OCI-LY3 (cell line): ENCODE measurements around the gene PNMA6F.

Experiments
- H2AFZ ChIP-seq: fragments of 200-600, 300-600 bp; shearing (Covaris generic); 2 replicates; pipeline ENCODE4 v1.6.0; 2014; ENCODE audit warnings: antibody characterized with exemption, low read depth, low read length
- H3K27ac ChIP-seq: fragments of 200-600, 300-600 bp; sonication (generic); 2 replicates; pipeline ENCODE4 v1.5.1; 2014; ENCODE audit warnings: mild to moderate bottlenecking, low read length, moderate library complexity, mixed read lengths
- H3K27me3 ChIP-seq: fragments of 200-600, 300-600 bp; sonication (generic); 2 replicates; pipeline ENCODE4 v1.6.1; 2014; ENCODE audit warnings: low read depth, low read length, mixed read lengths
- H3K36me3 ChIP-seq: fragments of 200-600, 300-600 bp; sonication (generic); replicated peaks from 2 replicates; pipeline ENCODE3; 2014; ENCODE audit warnings: low read depth, low read length, mixed read lengths
- H3K4me1 ChIP-seq: fragments of 300-600, 200-600 bp; sonication (generic); 2 replicates; pipeline ENCODE4 v1.6.1; 2014; ENCODE audit warnings: low read length, mixed read lengths
- H3K4me2 ChIP-seq: fragments of 200-600, 300-600 bp; sonication (generic); 2 replicates; pipeline ENCODE4 v1.6.1; 2014; ENCODE audit warnings: low read length, mixed read lengths
- H3K4me3 ChIP-seq: fragments of 300-600, 200-600 bp; sonication (generic); 2 replicates; pipeline ENCODE4 v1.5.1; 2014; ENCODE audit warnings: antibody characterized with exemption, mild to moderate bottlenecking, low read length, moderate library complexity
- H3K79me2 ChIP-seq: fragments of 300-600, 200-600 bp; shearing (Covaris generic); 2 replicates; pipeline ENCODE4 v1.6.1; 2014; ENCODE audit warnings: mild to moderate bottlenecking, low read length, mixed read lengths
- H3K9ac ChIP-seq: fragments of 300-600, 200-600 bp; shearing (Covaris generic); 2 replicates; pipeline ENCODE4 v1.6.0; 2014; ENCODE audit warnings: mild to moderate bottlenecking, low read length, moderate library complexity
- H3K9me3 ChIP-seq: fragments of 200-600, 300-600 bp; shearing (Covaris generic); 2 replicates; pipeline ENCODE4 v1.6.1; 2014; ENCODE audit warnings: low read length, mixed read lengths; ENCODE audit not compliant: insufficient read depth
- H4K20me1 ChIP-seq: fragments of 200-600, 300-600 bp; sonication (generic); 2 replicates; pipeline ENCODE4 v1.6.1; 2016; ENCODE audit warnings: low read length, mixed read lengths; ENCODE audit not compliant: insufficient read depth
- CTCF ChIP-seq: fragments of 200-600, 300-600 bp; sonication (generic); IDR thresholded peaks from 2 replicates; pipeline ENCODE4 v1.5.1; 2014; ENCODE audit warnings: antibody characterized with exemption, low read length, low read depth
- EZH2phosphoT487 ChIP-seq: fragments of 200-600 bp; shearing (Covaris generic); IDR thresholded peaks from 2 replicates; pipeline ENCODE4 v1.6.1; 2018; ENCODE audit warnings: antibody characterized with exemption, mixed run types, low read depth

Gene PNMA6F

GRCh38 chrX:153353416-153353815 lies 31.8 kb upstream of the PNMA6F start:
- Histone ChIP-seq H3K4me2 (no peak overlapping the region), H3K27me3 (no peaks in the 10 kb centered on the region), H3K9me3 (no peaks in the 10 kb centered on the region), H3K36me3 (peaks cover 20% of the 10 kb centered on the region), H4K20me1 (peaks cover 11% of the 10 kb centered on the region; the same call in 1 of the 2 replicates), H3K9ac (no peak overlapping the region), H3K79me2 (no peaks in the 10 kb centered on the region), H3K4me3 (no peak overlapping the region), H2AFZ (no peak overlapping the region), H3K4me1 (no peaks in the 10 kb centered on the region), H3K27ac (no peak overlapping the region)
- no peak for TF ChIP-seq CTCF

GRCh38 chrX:153352858-153353257 lies 31.3 kb upstream of the PNMA6F start:
- no peaks in the 10 kb centered on the region for H3K4me1 ChIP-seq

GRCh38 chrX:153351981-153352380 lies 30.4 kb upstream of the PNMA6F start:
- H3K4me1 ChIP-seq: no peaks in the 10 kb centered on the region

More at GRCh38 chrX:153352858-153353257, 31.3 kb upstream of the PNMA6F start:
- H3K4me2 ChIP-seq: no peak overlapping the region
- TF ChIP-seq CTCF (no peak), EZH2phosphoT487 (no peak)
- peaks cover 11% of the 10 kb centered on the region; the same call in 1 of the 2 replicates for H4K20me1 ChIP-seq
- H3K36me3 ChIP-seq: peaks cover 22% of the 10 kb centered on the region
- no peaks in the 10 kb centered on the region for H3K27me3 ChIP-seq
- H2AFZ ChIP-seq: no peak overlapping the region
- no peak overlapping the region for H3K27ac ChIP-seq
- no peak overlapping the region for H3K9ac ChIP-seq
- no peaks in the 10 kb centered on the region for H3K9me3 ChIP-seq
- no peak overlapping the region for H3K4me3 ChIP-seq
- H3K79me2 ChIP-seq: no peaks in the 10 kb centered on the region

GRCh38 chrX:153349952-153350351 lies 28.4 kb upstream of the PNMA6F start:
- Histone ChIP-seq H3K9me3 (no peaks in the 10 kb centered on the region), H3K27me3 (no peaks in the 10 kb centered on the region), H3K27ac (no peak overlapping the region)

More at GRCh38 chrX:153351981-153352380, 30.4 kb upstream of the PNMA6F start:
- Histone ChIP-seq H4K20me1 (peaks cover 11% of the 10 kb centered on the region; the same call in 1 of the 2 replicates), H3K4me3 (no peak overlapping the region), H3K27ac (no peak overlapping the region), H3K4me2 (no peak overlapping the region), H3K9ac (no peak overlapping the region), H3K9me3 (no peaks in the 10 kb centered on the region), H3K27me3 (no peaks in the 10 kb centered on the region), H3K36me3 (peaks cover 29% of the 10 kb centered on the region), H3K79me2 (no peaks in the 10 kb centered on the region), H2AFZ (no peak overlapping the region)
- TF ChIP-seq EZH2phosphoT487 (no peak), CTCF (no peak)

GRCh38 chrX:153348421-153348820 lies 26.9 kb upstream of the PNMA6F start:
- H3K9me3 ChIP-seq: no peaks in the 10 kb centered on the region

More at GRCh38 chrX:153349952-153350351, 28.4 kb upstream of the PNMA6F start:
- Histone ChIP-seq H2AFZ (no peak overlapping the region), H4K20me1 (peaks cover 12% of the 10 kb centered on the region; the same call in 1 of the 2 replicates), H3K4me2 (no peak overlapping the region), H3K9ac (no peak overlapping the region), H3K4me3 (no peak overlapping the region), H3K4me1 (no peaks in the 10 kb centered on the region), H3K36me3 (peaks cover 36% of the 10 kb centered on the region), H3K79me2 (0 out of 2 replicates have a peak, but pooled peaks cover 2% of the 10 kb centered on the region)
- TF ChIP-seq EZH2phosphoT487: no peak

More at GRCh38 chrX:153348421-153348820, 26.9 kb upstream of the PNMA6F start:
- no peaks in the 10 kb centered on the region for H3K27me3 ChIP-seq
- H3K79me2 ChIP-seq: peaks cover 17% of the 10 kb centered on the region
- no peak overlapping the region for H3K4me3 ChIP-seq
- H4K20me1 ChIP-seq: peaks cover 26% of the 10 kb centered on the region
- H3K27ac ChIP-seq: no peak overlapping the region
- H3K4me1 ChIP-seq: no peaks in the 10 kb centered on the region
- H3K4me2 ChIP-seq: no peak overlapping the region
- no peak overlapping the region for H2AFZ ChIP-seq
- TF ChIP-seq CTCF (no peak), EZH2phosphoT487 (no peak)
- H3K9ac ChIP-seq: no peak overlapping the region
- H3K36me3 ChIP-seq: peaks cover 50% of the 10 kb centered on the region
